Calu3 (cell line): ENCODE measurements around the gene ABHD12. TPM values are rescaled to one million over a fixed set of nuclear protein-coding genes. Genes with fewer than 3 reads are reported as not detected.

Experiments used
- BruUV-seq: library from RNA; stranded (reverse); fragments of 400-500 nt; replicated peaks from 2 replicates; lab custom pipeline; 2021; lab: Mats Ljungman, UMichigan
- CTCF ChIA-PET: fragments of 300-600 bp; sonication (Branson Sonifier 250); formaldehyde crosslinking; loops from one replicate; lab custom pipeline; 2022; ENCODE audit warnings: antibody characterized with exemption; lab: Charles Lee
- DNase-seq: peaks from one replicate; pipeline ENCODE4 v3.0.0; 2022
- H3K27ac Mint-ChIP-seq: one replicate; pipeline ENCODE4 v1.8.0; 2022; ENCODE audit warnings: mixed read lengths; ENCODE audit not compliant: unreplicated experiment
- H3K27me3 Mint-ChIP-seq: one replicate; pipeline ENCODE4 v1.8.0; 2022; ENCODE audit warnings: mixed read lengths; ENCODE audit not compliant: unreplicated experiment
- H3K36me3 Mint-ChIP-seq: one replicate; pipeline ENCODE4 v1.8.0; 2022; ENCODE audit warnings: mild to moderate bottlenecking, moderate library complexity, mixed read lengths; ENCODE audit not compliant: insufficient read depth, unreplicated experiment
- H3K4me1 Mint-ChIP-seq: one replicate; pipeline ENCODE4 v1.8.0; 2022; ENCODE audit warnings: mild to moderate bottlenecking, low read depth, mixed read lengths; ENCODE audit not compliant: unreplicated experiment
- H3K4me3 Mint-ChIP-seq: one replicate; pipeline ENCODE4 v1.8.0; 2022; ENCODE audit warnings: mild to moderate bottlenecking, low read depth, moderate library complexity, mixed read lengths; ENCODE audit not compliant: unreplicated experiment
- H3K9me3 Mint-ChIP-seq: one replicate; pipeline ENCODE4 v1.8.0; 2022; ENCODE audit warnings: low read depth, mixed read lengths; ENCODE audit not compliant: unreplicated experiment
- CTCF ChIP-seq: fragments of 200-600 bp; IDR thresholded peaks from one replicate; pipeline ENCODE4 v1.8.0; 2022; ENCODE audit warnings: antibody characterized with exemption; ENCODE audit not compliant: unreplicated experiment
- intact Hi-C: fragments of 100-400 bp; cut with micrococcal nuclease; formaldehyde crosslinking; loops from one replicate; pipeline ENCODE4 v1.10.0; 2022; ENCODE audit not compliant: unreplicated experiment
- total RNA-seq: library from RNA; stranded (reverse); gene quantifications from 2 replicates; pipeline ENCODE4 v1.2.3, GENCODE V29; 2022

Gene ABHD12
- total RNA-seq, 1 experiment from 2014 or later = 21.3 TPM

- BruUV-seq = no TSS peak
- DNase-seq = no peak
- Mint-ChIP-seq H3K9me3 (no peaks in the 10 kb centered on the region), H3K27ac (no peak overlapping the region), H3K36me3 (peaks cover 83% of the 10 kb centered on the region), H3K4me1 (no peaks in the 10 kb centered on the region), H3K4me3 (peak overlapping the region; percentile 69), H3K27me3 (no peaks in the 10 kb centered on the region)
- CTCF ChIA-PET = interaction anchor here (0.7 to 1.5 kb wide), 2 partner anchors 10 to 27 kb away, joined by 3 to 4 read pairs; no protein-coding TSS in a partner anchor
- TF ChIP-seq CTCF = no peak
- intact Hi-C loops = no loop called here
Observed at GRCh38 chr20:25256226-25256859, 134.3 kb downstream of the ABHD12 start.

GRCh38 chr20:25254986-25255680 is 135.5 kb downstream of the ABHD12 start:
- no peaks in the 10 kb centered on the region for H3K4me1 Mint-ChIP-seq
- intact Hi-C loops = no loop called here
- no peaks in the 10 kb centered on the region for H3K9me3 Mint-ChIP-seq
- TF ChIP-seq CTCF = no peak
- CTCF ChIA-PET = interaction anchor here (0.5 to 1.5 kb wide), 3 partner anchors 8 to 136 kb away, joined by 4 to 5 read pairs (median 4); partner anchors contain the start of gene ABHD12
- peak overlapping the region; percentile 69 for H3K4me3 Mint-ChIP-seq
- H3K36me3 Mint-ChIP-seq = peaks cover 88% of the 10 kb centered on the region
- no peak overlapping the region for H3K27ac Mint-ChIP-seq
- no TSS peak for BruUV-seq
- no peaks in the 10 kb centered on the region for H3K27me3 Mint-ChIP-seq
- DNase-seq = peak; percentile 49

- no peak overlapping the region for H3K27ac Mint-ChIP-seq
- no peaks in the 10 kb centered on the region for H3K9me3 Mint-ChIP-seq
- DNase-seq = no peak
- peak overlapping the region; percentile 69 for H3K4me3 Mint-ChIP-seq
- intact Hi-C loops = no loop called here
- no TSS peak for BruUV-seq
- H3K36me3 Mint-ChIP-seq = peaks cover 92% of the 10 kb centered on the region
- TF ChIP-seq CTCF = no peak
- CTCF ChIA-PET = no interaction called here
- H3K27me3 Mint-ChIP-seq = no peaks in the 10 kb centered on the region
- no peaks in the 10 kb centered on the region for H3K4me1 Mint-ChIP-seq
Observed at GRCh38 chr20:25254571-25254970, 136.1 kb downstream of the ABHD12 start.

- Mint-ChIP-seq H3K4me3 (peak overlapping the region; percentile 69), H3K4me1 (no peaks in the 10 kb centered on the region)
Observed at GRCh38 chr20:25253606-25254275, 136.9 kb downstream of the ABHD12 start.

More at GRCh38 chr20:25253606-25254275, 136.9 kb downstream of the ABHD12 start:
- no peak for DNase-seq
- H3K27ac Mint-ChIP-seq = peak overlapping the region; percentile 23
- intact Hi-C loops = no loop called here
- CTCF ChIA-PET = no interaction called here
- no peaks in the 10 kb centered on the region for H3K27me3 Mint-ChIP-seq
- no peak for TF ChIP-seq CTCF
- H3K9me3 Mint-ChIP-seq = no peaks in the 10 kb centered on the region
- BruUV-seq = no TSS peak
- H3K36me3 Mint-ChIP-seq = peaks cover 92% of the 10 kb centered on the region
